Sigmoid colon (tissue), 4 donors: Measurements from ENCODE around the gene CTNNA2.

Experiments used
- POLR2AphosphoS5 ChIP-seq, 4 donors: sonication (generic); formaldehyde crosslinking; IDR thresholded peaks; one replicate each; pipeline ENCODE4 v1.6.1; 2017; ENCODE audit warnings: antibody characterized with exemption in 4 of 4
- TF ChIP-seq, protein P1 (sequence below), 4 experiments: fragments of 450-650 bp in 3 of 4; fragments of 200-600 bp in 1 of 4; IDR thresholded peaks; one replicate each; pipeline ENCODE4 v1.5.1; 2016 to 2019; ENCODE audit warnings: antibody characterized with exemption in 4 of 4, mild to moderate bottlenecking in 3 of 4, moderate library complexity in 2 of 4

DNA sequence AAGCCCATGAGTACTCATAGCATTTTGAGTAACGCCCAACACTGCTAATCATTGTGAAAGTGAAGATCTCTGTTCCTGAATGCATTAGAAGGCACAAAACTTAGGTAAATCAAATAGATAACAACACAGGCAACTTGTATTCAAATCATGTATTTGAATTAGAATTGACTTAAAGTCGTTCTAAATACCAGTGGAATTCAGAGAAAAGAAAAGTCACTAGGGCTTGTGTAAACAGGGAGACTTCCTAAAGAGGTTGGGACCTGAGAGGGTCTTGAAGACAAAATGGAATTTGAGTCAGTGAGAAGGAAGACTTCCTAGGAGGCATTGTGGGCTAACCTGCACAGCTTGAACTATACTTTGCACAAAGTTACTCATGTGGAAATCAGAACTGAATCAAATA lies 127.2 kb downstream of the CTNNA2 start:
- TF ChIP-seq POLR2AphosphoS5 (IDR thresholded peaks at IDR 0.05) = no peak
- TF ChIP-seq, protein P1, sequence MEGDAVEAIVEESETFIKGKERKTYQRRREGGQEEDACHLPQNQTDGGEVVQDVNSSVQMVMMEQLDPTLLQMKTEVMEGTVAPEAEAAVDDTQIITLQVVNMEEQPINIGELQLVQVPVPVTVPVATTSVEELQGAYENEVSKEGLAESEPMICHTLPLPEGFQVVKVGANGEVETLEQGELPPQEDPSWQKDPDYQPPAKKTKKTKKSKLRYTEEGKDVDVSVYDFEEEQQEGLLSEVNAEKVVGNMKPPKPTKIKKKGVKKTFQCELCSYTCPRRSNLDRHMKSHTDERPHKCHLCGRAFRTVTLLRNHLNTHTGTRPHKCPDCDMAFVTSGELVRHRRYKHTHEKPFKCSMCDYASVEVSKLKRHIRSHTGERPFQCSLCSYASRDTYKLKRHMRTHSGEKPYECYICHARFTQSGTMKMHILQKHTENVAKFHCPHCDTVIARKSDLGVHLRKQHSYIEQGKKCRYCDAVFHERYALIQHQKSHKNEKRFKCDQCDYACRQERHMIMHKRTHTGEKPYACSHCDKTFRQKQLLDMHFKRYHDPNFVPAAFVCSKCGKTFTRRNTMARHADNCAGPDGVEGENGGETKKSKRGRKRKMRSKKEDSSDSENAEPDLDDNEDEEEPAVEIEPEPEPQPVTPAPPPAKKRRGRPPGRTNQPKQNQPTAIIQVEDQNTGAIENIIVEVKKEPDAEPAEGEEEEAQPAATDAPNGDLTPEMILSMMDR (IDR thresholded peaks at IDR 0.05) = no peak
